HUES64 (cell line): ENCODE measurements around the gene ANKRD28.
"Not testable (repeated sequence)": the region's sequence is repeated elsewhere in the genome, so short reads cannot be mapped to it uniquely, and the experiment has no call there.

ENCODE experiments used
- H3K27ac ChIP-seq: 2 replicates; pipeline ENCODE4 v1.7.0; 2013; ENCODE audit warnings: low read depth, low read length, inconsistent platforms
- H3K27me3 ChIP-seq: 2 replicates; pipeline ENCODE4 v1.6.1; 2013; ENCODE audit warnings: mild to moderate bottlenecking, low read length; ENCODE audit not compliant: insufficient read depth
- H3K36me3 ChIP-seq: 2 replicates; pipeline ENCODE4 v1.6.1; 2013; ENCODE audit warnings: mild to moderate bottlenecking, low read length; ENCODE audit not compliant: insufficient read depth
- H3K4me1 ChIP-seq: 2 replicates; pipeline ENCODE4 v1.6.1; 2013; ENCODE audit warnings: mild to moderate bottlenecking, low read length, moderate library complexity; ENCODE audit not compliant: insufficient read depth
- H3K4me3 ChIP-seq: 2 replicates; pipeline ENCODE4 v1.5.1; 2013; ENCODE audit warnings: mild to moderate bottlenecking, low read length, moderate library complexity
- H3K9ac ChIP-seq: 2 replicates; pipeline ENCODE4 v1.6.1; 2013; ENCODE audit warnings: mild to moderate bottlenecking, low read depth, low read length
- H3K9me3 ChIP-seq: 2 replicates; pipeline ENCODE4 v1.6.1; 2013; ENCODE audit warnings: low read depth, low read length; ENCODE audit not compliant: insufficient read depth
- WGBS: fragments of 150-250, 120-280 bp; methylation state at CpG from one replicate; pipeline ENCODE4 v1.1.7; 2013; ENCODE audit warnings: missing lambda C conversion rate; 5-methylcytosine and 5-hydroxymethylcytosine counted together

The ANKRD28 gene

GRCh38 chr3:15791525-15791924 lies 6.3 kb downstream of the ANKRD28 start:
- H3K36me3 ChIP-seq, result peaks cover 32% of the 10 kb centered on the region
- H3K4me1 ChIP-seq, result peaks cover 12% of the 10 kb centered on the region
- H3K9me3 ChIP-seq, result peaks cover 4% of the 10 kb centered on the region; the same call in 1 of the 2 replicates
- no peaks in the 10 kb centered on the region for H3K27me3 ChIP-seq
- no peak overlapping the region for H3K27ac ChIP-seq
- H3K9ac ChIP-seq, result no peak overlapping the region
- WGBS, result 84% methylated on average over 1 of the region's 1 CpG
- H3K4me3 ChIP-seq, result no peak overlapping the region

DNA sequence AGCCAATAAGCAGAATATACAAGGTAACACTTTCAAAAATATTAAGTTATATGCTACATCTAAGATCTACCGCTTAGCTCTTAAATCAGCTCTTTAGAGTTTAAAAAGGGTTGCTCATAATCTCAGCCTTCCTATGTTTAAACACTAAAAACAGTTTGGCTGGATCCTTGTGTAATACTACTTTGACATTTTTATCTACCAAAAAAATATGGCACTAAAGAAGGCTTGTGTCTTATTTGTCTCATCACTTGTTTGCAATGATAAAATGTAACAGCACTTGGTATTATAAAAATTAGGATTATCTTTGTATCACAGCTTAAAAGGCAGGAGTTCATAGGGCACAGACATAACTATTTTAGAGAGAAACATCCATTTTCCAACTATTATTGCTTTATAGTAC lies 9.8 kb downstream of the ANKRD28 start:
- Histone ChIP-seq H3K9me3 (peaks cover 4% of the 10 kb centered on the region; the same call in 1 of the 2 replicates), H3K9ac (no peak overlapping the region), H3K27ac (no peak overlapping the region), H3K4me1 (no peaks in the 10 kb centered on the region; the same call in 1 of the 2 replicates), H3K4me3 (no peak overlapping the region), H3K27me3 (no peaks in the 10 kb centered on the region), H3K36me3 (peaks cover 12% of the 10 kb centered on the region; the same call in 1 of the 2 replicates)
- 100% methylated on average over 1 of the region's 1 CpG for WGBS

GRCh38 chr3:15787526-15787925 lies 10.3 kb downstream of the ANKRD28 start:
- no peaks in the 10 kb centered on the region for H3K27me3 ChIP-seq
- H3K9ac ChIP-seq, result no peak overlapping the region
- peaks cover 8% of the 10 kb centered on the region; the same call in 1 of the 2 replicates for H3K36me3 ChIP-seq
- peaks cover 4% of the 10 kb centered on the region; the same call in 1 of the 2 replicates for H3K9me3 ChIP-seq
- H3K27ac ChIP-seq, result no peak overlapping the region
- H3K4me3 ChIP-seq, result no peak overlapping the region
- no CpG with 5 or more reads among the region's 1 CpG for WGBS
- H3K4me1 ChIP-seq, result peaks cover under 1% of the 10 kb centered on the region

- H3K27me3 ChIP-seq, result no peaks in the 10 kb centered on the region
- H3K9me3 ChIP-seq, result no peaks in the 10 kb centered on the region
- H3K9ac ChIP-seq, result no peak overlapping the region
- H3K4me1 ChIP-seq, result peaks cover 6% of the 10 kb centered on the region
- 100% methylated on average over 2 of the region's 4 CpGs for WGBS
- H3K27ac ChIP-seq, result no peak overlapping the region
- no peaks in the 10 kb centered on the region for H3K36me3 ChIP-seq
- no peak overlapping the region for H3K4me3 ChIP-seq
Observed at GRCh38 chr3:15783361-15783969, 14.3 kb downstream of the ANKRD28 start.

GRCh38 chr3:15782429-15782828 lies 15.3 kb downstream of the ANKRD28 start:
- Histone ChIP-seq H3K27me3 (no peaks in the 10 kb centered on the region), H3K4me3 (no peak overlapping the region), H3K27ac (no peak overlapping the region)

DNA sequence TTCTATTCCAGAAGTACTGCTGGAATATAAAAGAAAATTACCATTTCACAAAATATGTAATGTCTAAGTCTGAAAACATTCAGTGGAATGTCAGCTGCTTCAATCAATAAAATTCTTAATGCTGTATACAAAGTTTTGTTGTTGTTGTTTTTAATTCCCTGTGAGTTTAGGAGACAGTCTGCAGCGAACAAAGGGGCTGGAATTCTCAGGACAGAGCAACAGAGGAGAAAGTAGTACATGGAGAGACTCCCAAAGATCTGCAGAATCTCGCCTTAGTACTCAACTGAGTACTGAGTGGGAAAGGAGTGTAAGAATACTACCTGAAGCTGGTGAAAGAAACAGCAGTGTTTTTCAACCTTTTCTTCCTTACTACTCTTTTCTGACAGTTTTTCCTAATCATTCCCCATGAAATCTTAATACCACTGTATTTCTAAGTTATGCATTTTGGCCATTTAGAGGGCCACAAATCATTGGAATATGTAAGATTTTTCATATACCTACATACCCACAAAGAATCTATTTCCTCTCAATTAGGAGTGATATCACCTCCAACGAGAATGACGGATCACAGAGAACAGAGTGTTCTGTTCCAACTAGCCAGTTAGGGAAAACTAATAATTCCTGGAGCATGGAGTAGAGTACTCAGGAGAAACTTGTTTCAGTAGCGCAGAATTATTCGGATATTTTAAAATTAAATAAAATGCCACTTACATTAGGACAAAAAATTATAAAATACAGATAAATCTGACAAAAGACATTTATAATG lies 16.0 kb downstream of the ANKRD28 start:
- Histone ChIP-seq H3K27ac (no peak overlapping the region), H3K36me3 (no peaks in the 10 kb centered on the region)
- 95% methylated on average over 4 of the region's 6 CpGs for WGBS

More at GRCh38 chr3:15782429-15782828, 15.3 kb downstream of the ANKRD28 start:
- Histone ChIP-seq H3K9ac (no peak overlapping the region), H3K9me3 (no peaks in the 10 kb centered on the region), H3K4me1 (peaks cover 6% of the 10 kb centered on the region), H3K36me3 (no peaks in the 10 kb centered on the region)
- WGBS, result 94% methylated on average over 2 of the region's 2 CpGs

GRCh38 chr3:15781131-15781530 lies 16.6 kb downstream of the ANKRD28 start:
- Histone ChIP-seq H3K36me3 (no peaks in the 10 kb centered on the region), H3K4me3 (no peak overlapping the region), H3K27me3 (no peaks in the 10 kb centered on the region), H3K9me3 (no peaks in the 10 kb centered on the region), H3K9ac (no peak overlapping the region), H3K27ac (no peak overlapping the region), H3K4me1 (peaks cover 6% of the 10 kb centered on the region)

More for the DNA sequence above, 16.0 kb downstream of the ANKRD28 start:
- Histone ChIP-seq H3K9me3 (no peaks in the 10 kb centered on the region), H3K27me3 (no peaks in the 10 kb centered on the region), H3K4me1 (peaks cover 6% of the 10 kb centered on the region), H3K4me3 (no peak overlapping the region), H3K9ac (no peak overlapping the region)

- Histone ChIP-seq H3K4me3 (no peak overlapping the region), H3K9me3 (no peaks in the 10 kb centered on the region), H3K36me3 (no peaks in the 10 kb centered on the region), H3K4me1 (peaks cover 6% of the 10 kb centered on the region; the same call in 1 of the 2 replicates), H3K27me3 (no peaks in the 10 kb centered on the region), H3K27ac (no peak overlapping the region), H3K9ac (no peak overlapping the region)
- WGBS, result 75% methylated on average over 1 of the region's 1 CpG
Observed at GRCh38 chr3:15779111-15779510, 18.7 kb downstream of the ANKRD28 start.

DNA sequence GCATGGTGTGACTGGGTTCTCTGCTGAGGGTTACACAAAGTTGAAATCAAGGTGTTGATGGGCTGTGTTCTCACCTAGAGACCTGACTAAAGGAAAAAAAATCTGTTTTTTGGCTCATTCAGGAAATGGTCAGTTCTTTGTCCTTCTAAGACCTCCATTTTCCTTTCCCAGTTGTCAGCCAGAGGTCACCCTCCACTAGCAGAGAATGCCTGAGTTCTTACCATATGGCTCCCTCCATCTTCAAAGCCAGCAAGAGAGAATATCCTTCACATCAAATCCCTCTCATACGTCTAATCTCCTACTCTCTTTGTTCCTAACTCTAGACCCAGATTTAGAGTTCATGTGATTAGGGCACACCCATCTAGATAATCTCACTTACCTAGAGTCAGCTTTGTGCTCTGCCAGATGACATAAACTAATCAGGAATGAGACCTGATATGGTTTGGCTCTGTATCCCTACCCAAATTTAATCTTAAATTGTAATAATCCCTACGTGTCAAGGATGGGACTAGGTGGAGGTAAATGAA lies 19.4 kb downstream of the ANKRD28 start:
- H3K9ac ChIP-seq, result no peak overlapping the region
- H3K36me3 ChIP-seq, result no peaks in the 10 kb centered on the region
- H3K9me3 ChIP-seq, result no peaks in the 10 kb centered on the region
- WGBS, result 70% methylated on average over 2 of the region's 2 CpGs
- peaks cover 6% of the 10 kb centered on the region; the same call in 1 of the 2 replicates for H3K4me1 ChIP-seq
- H3K27me3 ChIP-seq, result no peaks in the 10 kb centered on the region
- H3K4me3 ChIP-seq, result no peak overlapping the region
- H3K27ac ChIP-seq, result no peak overlapping the region

- H3K36me3 ChIP-seq, H3K4me1 ChIP-seq, H3K27ac ChIP-seq, H3K4me3 ChIP-seq, H3K9ac ChIP-seq, H3K9me3 ChIP-seq, H3K27me3 ChIP-seq: not testable (repeated sequence)
- WGBS, result 92% methylated on average over 6 of the region's 6 CpGs
Observed at GRCh38 chr3:15774931-15775560, 22.7 kb downstream of the ANKRD28 start.

DNA sequence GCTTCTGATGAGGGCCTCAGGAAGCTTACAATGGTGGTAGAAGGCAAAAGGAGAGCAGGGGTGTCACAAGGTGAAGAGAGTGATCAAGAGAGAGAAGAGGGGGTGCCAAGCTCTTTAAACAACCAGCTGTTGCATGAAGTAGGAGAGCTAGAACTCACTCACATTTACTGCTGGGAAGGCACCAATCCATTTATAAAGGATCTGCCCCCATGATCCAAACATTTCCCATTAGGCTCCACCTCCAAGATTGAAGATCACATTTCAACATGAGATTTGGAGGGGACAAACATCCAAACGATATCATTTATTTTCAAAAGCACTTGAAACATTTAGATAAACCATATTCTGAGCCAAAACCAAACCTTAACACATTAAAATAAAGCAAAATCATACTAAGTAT lies 26.3 kb downstream of the ANKRD28 start:
- WGBS, result 88% methylated on average over 1 of the region's 1 CpG
- Histone ChIP-seq H3K36me3 (no peaks in the 10 kb centered on the region), H3K4me3 (no peak overlapping the region), H3K9ac (no peak overlapping the region), H3K4me1 (peaks cover 6% of the 10 kb centered on the region; the same call in 1 of the 2 replicates), H3K9me3 (no peaks in the 10 kb centered on the region), H3K27me3 (no peaks in the 10 kb centered on the region), H3K27ac (no peak overlapping the region)
